Iris pigment epithelial cell (primary cell): ENCODE data around the gene ANKRD13B.

ENCODE experiments used
- DNase-seq: peaks from one replicate; pipeline ENCODE4 v3.0.0-alpha.2; 2011; ENCODE audit warnings: low read depth

ANKRD13B gene

GRCh38 chr17:29568331-29569244 is 24.3 kb upstream of the ANKRD13B start, which contains the start of gene TP53I13:
Gene TP53I13 (plus strand): TSS chr17:29568701. CDS start chr17:29568759, 58 bp downstream.
- DNase-seq, result peak; percentile 83

DNA sequence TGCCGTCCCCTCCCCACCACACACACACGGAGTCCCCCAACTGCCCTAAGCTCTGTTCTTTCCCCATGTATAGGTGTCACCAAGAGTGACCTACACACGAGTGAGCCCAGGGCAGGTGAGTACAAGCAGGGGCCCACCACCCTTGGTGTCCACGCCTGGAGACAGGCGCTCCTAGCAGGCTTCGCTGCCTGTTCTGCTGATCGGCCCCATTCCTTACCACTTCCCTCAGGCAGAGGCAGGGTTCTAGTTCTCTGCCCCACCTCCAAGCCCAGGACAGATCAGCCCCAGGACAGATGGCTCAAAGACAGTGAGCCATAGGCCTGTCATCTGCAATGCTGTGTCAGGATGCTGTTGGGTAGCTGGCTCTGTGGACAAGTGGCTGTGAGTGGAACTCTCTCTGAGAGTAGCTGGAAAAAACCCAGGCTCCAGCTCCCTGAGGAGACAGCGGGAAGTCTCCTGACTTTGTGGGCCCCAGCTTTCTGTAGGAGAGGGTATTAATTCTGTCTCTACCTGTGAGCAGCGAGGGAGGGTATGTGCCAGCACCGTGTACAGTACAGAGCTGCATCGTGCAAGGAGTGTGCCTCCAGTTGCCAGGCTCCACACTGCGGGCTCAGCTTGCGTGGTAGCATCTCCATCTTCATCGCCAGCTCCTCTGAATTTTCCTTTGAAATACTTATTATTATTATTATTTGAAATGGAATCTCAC is 23.5 kb upstream of the ANKRD13B start:
- DNase-seq, result no peak

DNA sequence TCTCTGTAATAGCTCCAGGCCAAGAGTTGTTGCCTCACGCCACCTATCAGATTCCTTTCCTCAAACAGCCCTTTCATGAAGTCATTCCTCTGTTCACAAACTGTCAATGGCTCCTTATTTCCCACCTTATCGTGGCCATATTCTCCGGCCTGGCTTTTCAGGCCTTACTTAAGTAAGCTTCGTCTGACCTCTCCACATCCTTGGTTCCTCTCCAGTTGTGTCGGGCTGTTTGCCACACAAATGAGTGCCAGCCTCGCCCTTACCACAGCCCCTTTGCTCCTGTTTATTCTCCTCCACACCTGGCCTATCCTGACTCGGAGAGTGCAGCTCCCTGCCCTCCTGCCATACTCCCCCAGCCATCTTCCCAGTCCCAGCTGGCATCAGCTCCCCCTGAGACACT is 22.4 kb upstream of the ANKRD13B start:
- no peak for DNase-seq

GRCh38 chr17:29571486-29571882 is 21.4 kb upstream of the ANKRD13B start:
- no peak for DNase-seq

- no peak for DNase-seq
Observed at GRCh38 chr17:29571883-29572681, 20.9 kb upstream of the ANKRD13B start.

DNA sequence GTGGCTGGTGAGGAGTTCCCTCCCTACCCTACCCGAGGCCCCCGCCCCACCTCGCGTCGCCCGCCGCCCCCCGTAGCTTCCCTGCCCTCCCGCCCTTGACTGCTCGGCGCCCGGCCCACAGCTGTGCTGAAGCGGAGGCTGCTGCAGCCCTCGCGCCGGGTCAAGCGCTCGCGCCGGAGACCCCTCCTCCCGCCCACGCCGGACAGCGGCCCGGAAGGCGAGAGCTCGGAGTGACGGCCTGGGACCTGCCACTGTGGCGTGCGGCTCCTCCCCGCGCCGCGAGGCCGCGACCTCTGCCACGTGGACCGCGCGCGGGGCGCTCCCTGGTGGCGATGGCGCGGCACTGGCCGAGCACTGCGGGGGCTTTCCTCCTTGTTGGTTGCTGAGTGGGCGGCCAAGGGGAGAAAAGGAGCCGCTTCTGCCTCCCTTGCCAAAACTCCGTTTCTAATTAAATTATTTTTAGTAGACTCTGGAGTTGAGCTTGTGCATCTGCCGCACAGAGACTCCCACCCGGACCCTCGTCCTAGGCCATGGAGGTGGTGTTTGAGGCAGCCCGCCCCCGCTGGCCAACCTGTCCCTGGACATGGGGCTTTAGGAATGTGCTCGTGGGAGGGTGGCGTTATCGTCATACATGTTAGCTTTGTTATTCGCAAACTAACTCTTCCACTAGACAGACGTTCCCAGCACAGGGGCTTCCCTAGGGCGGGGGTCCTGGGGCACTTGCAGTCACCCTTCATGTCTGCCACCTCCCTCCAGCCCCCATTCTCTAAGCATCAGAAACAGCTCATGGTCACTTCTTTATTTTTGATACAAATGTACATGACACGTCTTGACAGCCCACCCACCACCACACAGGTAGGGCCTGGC is 20.0 kb upstream of the ANKRD13B start:
- peak; percentile 58 for DNase-seq

- no peak for DNase-seq
Observed at GRCh38 chr17:29573558-29573869, 19.4 kb upstream of the ANKRD13B start.

DNA sequence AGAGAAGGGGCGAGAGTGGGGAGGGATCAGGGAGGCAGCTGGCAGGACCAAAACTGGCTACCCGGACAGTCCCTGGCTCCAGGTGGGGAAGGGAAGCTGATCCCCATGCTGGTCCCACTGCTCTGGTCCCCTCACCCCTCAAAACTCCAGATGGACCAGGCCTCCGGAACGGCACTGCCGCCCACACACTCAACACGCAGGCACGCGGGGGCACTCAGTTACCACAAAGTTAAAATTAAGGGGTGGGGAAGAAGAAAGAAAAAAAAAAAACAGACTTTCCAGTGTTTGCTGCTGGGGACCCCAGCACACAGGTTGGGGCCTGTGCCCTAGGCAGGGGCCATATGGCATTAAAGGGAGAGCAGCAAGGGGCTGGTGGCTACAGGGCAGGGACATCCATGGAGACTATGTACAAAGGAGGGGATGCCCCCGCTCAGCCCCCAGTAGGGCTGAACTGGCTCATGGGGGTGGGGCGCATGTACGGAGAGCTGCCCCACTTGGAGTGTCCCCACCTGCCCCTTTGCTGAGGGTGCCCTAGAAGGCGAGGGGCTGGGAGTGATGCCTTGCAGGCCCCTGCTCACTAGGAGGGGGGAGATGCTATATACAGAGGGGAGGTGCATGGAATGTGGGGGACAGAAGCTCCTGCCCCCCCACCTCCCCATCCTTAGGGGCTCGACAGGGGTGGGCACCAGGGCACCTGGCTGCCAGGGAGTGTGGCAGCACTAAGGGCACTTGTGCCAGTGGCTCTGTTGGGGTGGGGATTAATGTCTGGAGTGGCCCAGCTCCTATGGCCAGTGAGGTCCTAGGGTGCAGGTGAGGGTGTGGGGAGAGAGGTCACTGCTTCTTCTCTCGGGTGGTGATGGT is 18.8 kb upstream of the ANKRD13B start:
- DNase-seq, result no peak

GRCh38 chr17:29574732-29575510 is 18.0 kb upstream of the ANKRD13B start:
- DNase-seq, result no peak

GRCh38 chr17:29575511-29576213 is 17.3 kb upstream of the ANKRD13B start:
- DNase-seq, result no peak

DNA sequence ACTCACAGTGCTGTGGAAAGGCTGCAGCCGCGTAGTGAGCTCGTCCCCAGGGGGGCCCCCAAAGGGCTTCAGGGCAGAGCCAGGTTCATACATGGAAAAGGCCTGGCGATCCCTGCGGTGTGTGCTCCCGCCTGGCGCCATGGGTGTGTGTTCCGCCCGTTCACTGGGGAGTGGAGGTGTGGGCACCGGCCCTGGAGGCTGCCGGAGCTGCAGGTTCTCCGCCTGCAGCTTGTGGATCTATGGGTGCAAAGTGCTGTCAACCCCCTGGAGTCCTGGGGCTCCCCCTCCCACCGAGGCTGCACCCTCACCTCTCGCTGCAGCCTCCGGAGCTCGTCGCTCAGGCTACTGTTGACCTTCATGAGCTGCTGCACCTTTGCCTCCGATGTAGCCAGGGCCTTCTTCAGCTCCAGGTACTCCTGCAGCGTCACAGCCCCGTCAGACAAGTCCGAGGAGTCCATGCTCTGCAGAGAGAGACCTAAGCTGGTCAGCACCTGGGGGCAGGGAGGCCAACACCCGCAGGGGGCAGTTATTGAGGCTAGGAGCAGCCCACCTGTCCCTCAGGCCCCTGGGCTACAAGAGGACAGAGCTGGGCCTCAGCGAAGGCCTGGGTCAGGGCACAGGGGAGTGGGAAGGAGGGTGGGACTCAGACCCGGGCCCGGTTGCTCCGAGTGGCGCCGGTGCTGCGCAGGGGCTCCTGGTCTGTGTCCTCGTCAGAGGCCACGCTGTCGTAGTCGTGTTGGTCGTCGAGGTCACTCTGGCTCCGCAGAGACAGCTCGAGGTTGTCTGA is 16.5 kb upstream of the ANKRD13B start:
- DNase-seq, result no peak

- no peak for DNase-seq
Observed at GRCh38 chr17:29577001-29577370, 15.9 kb upstream of the ANKRD13B start.

DNA sequence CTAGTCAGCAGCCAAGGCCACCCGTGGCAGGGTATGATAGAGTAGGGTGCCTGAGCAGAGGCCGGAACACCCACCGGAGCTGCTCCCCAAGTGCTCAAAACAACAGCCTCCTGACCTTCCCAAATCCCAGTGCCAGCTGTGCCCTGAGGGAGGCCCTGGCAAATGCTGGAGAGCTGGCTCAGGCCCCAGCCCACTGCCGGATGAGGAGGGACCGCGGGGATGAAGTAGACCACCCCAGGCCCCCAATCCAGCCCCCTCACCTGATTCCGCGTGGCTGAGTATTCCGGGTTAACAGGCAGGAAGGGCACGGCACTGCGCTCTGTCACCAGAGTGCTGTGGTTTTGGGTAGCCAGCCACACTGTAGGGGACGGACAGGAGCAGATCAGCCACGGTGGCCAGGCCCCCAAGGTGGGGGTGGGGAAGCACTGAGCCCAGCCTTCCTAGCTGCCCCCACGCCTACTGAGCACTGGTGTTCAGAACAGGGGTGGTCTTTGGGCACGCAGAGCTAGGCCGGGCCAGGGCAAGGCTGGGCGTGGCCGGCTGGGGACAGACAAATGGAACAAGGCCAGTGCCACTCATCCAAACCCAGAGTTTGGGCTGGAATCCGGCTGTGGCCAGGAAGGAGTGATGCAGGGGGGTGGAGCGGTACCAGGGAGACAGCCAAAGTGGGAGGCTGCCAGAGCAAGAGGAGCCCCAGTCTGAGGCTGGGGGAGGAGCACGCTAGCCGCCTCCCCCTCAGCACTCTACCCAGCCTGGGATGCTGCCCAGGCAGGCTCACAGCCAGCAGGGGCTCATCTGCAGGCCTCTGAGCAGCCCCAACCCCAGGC is 15.3 kb upstream of the ANKRD13B start:
- DNase-seq, result no peak

DNA sequence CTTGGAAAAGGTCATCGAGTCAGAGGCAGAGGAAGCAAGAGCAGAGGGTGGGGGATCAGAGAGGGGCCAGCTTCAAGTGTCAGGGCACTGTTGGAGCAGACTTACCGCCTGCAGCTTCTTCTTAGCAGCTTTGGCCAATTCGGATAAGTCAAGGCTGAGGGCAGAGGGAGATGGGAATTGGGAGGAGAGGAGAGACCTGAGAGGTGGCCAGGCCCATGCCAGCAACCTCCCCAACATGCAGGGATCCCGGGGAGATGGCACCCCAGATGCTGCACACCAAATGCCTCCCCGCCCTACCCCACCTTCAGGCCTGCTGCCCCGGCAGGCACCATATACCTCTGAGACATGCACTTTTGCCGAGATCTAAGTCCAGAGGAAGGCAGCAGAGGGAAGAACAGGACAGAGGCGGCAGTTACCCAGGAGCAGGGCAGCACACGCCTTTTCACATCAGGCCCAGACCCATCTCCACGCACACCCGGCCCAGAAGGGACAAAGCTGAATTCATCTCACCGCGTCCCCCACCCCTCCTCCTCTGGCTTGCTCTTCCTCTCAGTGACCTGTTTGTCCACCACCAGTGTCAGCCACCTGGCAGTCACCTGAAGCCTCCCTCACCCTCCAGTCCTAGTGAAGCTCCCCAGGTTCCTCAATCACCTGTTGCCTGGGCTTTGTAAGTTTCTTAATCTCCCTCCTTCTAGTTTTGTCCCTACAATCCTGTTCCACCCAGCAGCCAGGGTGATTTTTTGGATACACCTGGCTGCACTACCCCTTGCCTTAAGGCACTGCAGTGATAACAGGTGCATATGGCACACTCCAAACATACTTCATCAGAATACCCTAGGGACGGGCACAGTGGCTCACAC is 14.1 kb upstream of the ANKRD13B start:
- no peak for DNase-seq

DNA sequence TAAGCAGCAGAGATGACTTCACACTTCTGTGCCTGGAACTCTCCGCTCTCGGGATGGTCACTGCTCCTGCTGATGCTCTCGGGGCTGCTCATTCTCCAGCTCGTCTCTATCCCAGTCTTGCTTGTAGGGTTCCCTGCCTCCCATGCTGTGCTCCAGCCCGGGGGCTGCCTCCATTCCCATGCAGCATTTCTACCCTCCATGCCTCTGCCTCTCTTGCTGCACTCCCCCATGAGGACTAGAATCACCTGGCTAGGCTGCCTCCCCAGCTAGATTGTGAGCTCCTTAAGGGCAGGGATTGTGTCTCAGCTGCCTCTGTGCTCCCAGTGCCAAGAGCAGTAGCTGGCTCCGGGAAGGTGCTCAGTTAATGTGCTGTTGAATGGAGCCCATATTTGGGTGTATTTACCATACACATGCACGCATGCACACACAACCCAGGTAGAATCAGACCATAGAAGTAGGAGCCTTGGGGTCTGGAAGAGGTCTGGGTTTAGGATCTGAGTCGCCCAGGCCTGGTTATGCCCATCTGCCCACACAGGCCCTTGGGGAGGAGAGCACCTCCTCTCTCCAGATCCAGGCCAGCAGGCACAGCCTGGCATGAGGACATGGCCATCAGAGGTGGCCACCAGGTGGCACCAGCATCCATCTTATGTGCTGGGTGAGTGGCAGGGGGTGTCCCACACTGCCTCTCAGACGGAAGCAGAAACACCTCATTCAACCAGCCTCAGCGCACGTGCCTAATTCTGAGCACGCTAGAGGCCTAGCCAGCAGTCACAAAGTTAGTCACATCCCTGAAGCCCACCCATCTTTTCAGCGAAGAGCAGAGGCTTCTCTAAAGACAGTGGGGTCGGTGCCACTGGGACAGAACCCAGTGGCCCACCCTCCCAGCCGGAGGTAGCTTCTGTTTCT is 12.8 kb upstream of the ANKRD13B start:
- DNase-seq, result peak; percentile 73
